Fibroblast of lung (primary cell): ENCODE data around the gene LRCH3. TPM values are rescaled to one million over a fixed set of nuclear protein-coding genes. Genes with fewer than 3 reads are reported as not detected.
"Not testable (repeated sequence)": the region's sequence is repeated elsewhere in the genome, so short reads cannot be mapped to it uniquely, and the experiment has no call there.

Experiments
- DNase-seq, 2 donors: peaks; one replicate each; pipeline versions ENCODE4 v3.0.0 to v3.0.0-alpha.2; 2010; ENCODE audit warnings: low read depth in 2 of 2
- H2AFZ ChIP-seq: 2 replicates; pipeline ENCODE4 v1.5.1; 2012; ENCODE audit warnings: low read length, control low read depth, inconsistent platforms
- H3K27ac ChIP-seq: 2 replicates; pipeline ENCODE4 v1.5.1; 2011; ENCODE audit warnings: low read length, control low read depth; ENCODE audit not compliant: insufficient read depth
- H3K27me3 ChIP-seq: 2 replicates; pipeline ENCODE4 v1.5.1; 2011; ENCODE audit warnings: mild to moderate bottlenecking, low read length; ENCODE audit not compliant: control insufficient read depth, insufficient read depth
- H3K36me3 ChIP-seq: 2 replicates; pipeline ENCODE4 v1.5.1; 2011; ENCODE audit warnings: low read length; ENCODE audit not compliant: control insufficient read depth, insufficient read depth
- H3K4me1 ChIP-seq: 2 replicates; pipeline ENCODE4 v1.5.1; 2011; ENCODE audit warnings: low read length; ENCODE audit not compliant: control insufficient read depth, insufficient read depth; ENCODE audit errors: extremely low read depth
- H3K4me2 ChIP-seq: 2 replicates; pipeline ENCODE4 v1.5.1; 2011; ENCODE audit warnings: low read length, control low read depth; ENCODE audit not compliant: insufficient read depth; ENCODE audit errors: extremely low read depth
- H3K4me3 ChIP-seq, 4 experiments: fragments of 200-600 bp in 1 of 4; sonication (generic) in 1 of 4; replicated peaks in 1 of 4; 2 replicates each; pipeline ENCODE4 v1.5.1; 2011 to 2016; ENCODE audit warnings: low read length in 4 of 4, low read depth in 3 of 4, mild to moderate bottlenecking in 3 of 4, control low read depth in 2 of 4, inconsistent platforms in 1 of 4, mixed read lengths in 1 of 4; ENCODE audit not compliant: insufficient read depth in 1 of 4; ENCODE audit errors: control extremely low read depth in 1 of 4
- H3K79me2 ChIP-seq: 2 replicates; pipeline ENCODE4 v1.5.1; 2012; ENCODE audit warnings: mild to moderate bottlenecking, low read length, inconsistent platforms; ENCODE audit not compliant: control insufficient read depth, insufficient read depth
- H3K9ac ChIP-seq: 2 replicates; pipeline ENCODE4 v1.5.1; 2011; ENCODE audit warnings: mild to moderate bottlenecking, low read length, control low read depth; ENCODE audit not compliant: insufficient read depth
- H3K9me3 ChIP-seq: 2 replicates; pipeline ENCODE4 v1.5.1; 2012; ENCODE audit warnings: low read depth, low read length; ENCODE audit not compliant: control insufficient read depth, insufficient read depth
- H4K20me1 ChIP-seq: 2 replicates; pipeline ENCODE4 v1.5.1; 2011; ENCODE audit warnings: low read length; ENCODE audit not compliant: control insufficient read depth, insufficient read depth; ENCODE audit errors: extremely low read depth
- EZH2 ChIP-seq: IDR thresholded peaks from 2 replicates; pipeline ENCODE4 v1.5.1; 2012; ENCODE audit warnings: low read length, control low read depth, mild to moderate bottlenecking; ENCODE audit errors: missing control alignments
- polyA plus RNA-seq, 2 donors: library from polyadenylated mRNA; depleted of rRNA in 1 of 2; stranded (reverse) in 1 of 2; unstranded in 1 of 2; fragments of >200 nt; gene quantifications; 2 replicates each; pipeline ENCODE4 v1.2.1, GENCODE V29; 2011 to 2012; ENCODE audit warnings: missing spikeins in 1 of 2
- total RNA-seq: library from RNA; depleted of rRNA; stranded (reverse); fragments of >200 nt; gene quantifications from 2 replicates; pipeline ENCODE4 v1.2.1, GENCODE V29; 2014
- TF ChIP-seq, protein P1 (sequence below), 2 donors: IDR thresholded peaks in 1 of 2; conservative IDR thresholded peaks in 1 of 2; 1 replicate in 1 of 2; 2 replicates in 1 of 2; pipeline ENCODE4 v1.5.1; 2011 to 2012; ENCODE audit warnings: low read length in 2 of 2, control low read depth in 1 of 2, inconsistent platforms in 1 of 2, low read depth in 1 of 2, mild to moderate bottlenecking in 1 of 2

LRCH3 gene
- total and polyA plus RNA-seq, 2 donors (not counting 1 experiment from before 2014, with no cell fraction given), result 42.9 to 87.2 TPM

GRCh38 chr3:197907196-197907595 is 116.1 kb downstream of the LRCH3 start:
- Histone ChIP-seq H3K4me2 (no peak overlapping the region), H3K27ac (no peak overlapping the region), H4K20me1 (no peaks in the 10 kb centered on the region), H3K79me2 (no peaks in the 10 kb centered on the region), H3K9me3 (no peaks in the 10 kb centered on the region), H2AFZ (no peak overlapping the region), H3K9ac (no peak overlapping the region), H3K27me3 (no peaks in the 10 kb centered on the region), H3K4me1 (peaks cover 6% of the 10 kb centered on the region), H3K36me3 (no peaks in the 10 kb centered on the region), H3K4me3 (no peak overlapping the region)
- DNase-seq, result no peak
- TF ChIP-seq EZH2, result no peak
- TF ChIP-seq, protein P1, sequence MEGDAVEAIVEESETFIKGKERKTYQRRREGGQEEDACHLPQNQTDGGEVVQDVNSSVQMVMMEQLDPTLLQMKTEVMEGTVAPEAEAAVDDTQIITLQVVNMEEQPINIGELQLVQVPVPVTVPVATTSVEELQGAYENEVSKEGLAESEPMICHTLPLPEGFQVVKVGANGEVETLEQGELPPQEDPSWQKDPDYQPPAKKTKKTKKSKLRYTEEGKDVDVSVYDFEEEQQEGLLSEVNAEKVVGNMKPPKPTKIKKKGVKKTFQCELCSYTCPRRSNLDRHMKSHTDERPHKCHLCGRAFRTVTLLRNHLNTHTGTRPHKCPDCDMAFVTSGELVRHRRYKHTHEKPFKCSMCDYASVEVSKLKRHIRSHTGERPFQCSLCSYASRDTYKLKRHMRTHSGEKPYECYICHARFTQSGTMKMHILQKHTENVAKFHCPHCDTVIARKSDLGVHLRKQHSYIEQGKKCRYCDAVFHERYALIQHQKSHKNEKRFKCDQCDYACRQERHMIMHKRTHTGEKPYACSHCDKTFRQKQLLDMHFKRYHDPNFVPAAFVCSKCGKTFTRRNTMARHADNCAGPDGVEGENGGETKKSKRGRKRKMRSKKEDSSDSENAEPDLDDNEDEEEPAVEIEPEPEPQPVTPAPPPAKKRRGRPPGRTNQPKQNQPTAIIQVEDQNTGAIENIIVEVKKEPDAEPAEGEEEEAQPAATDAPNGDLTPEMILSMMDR (conservative IDR thresholded peaks at IDR 0.05 in 1 of 2, IDR thresholded peaks at IDR 0.05 in 1 of 2; ENCODE audit: low read depth in 1 of 2, low read length in 2 of 2), result no peak

- not testable (repeated sequence) for H2AFZ ChIP-seq, H3K27ac ChIP-seq, H4K20me1 ChIP-seq, H3K4me3 ChIP-seq, H3K4me1 ChIP-seq, H3K79me2 ChIP-seq, H3K27me3 ChIP-seq, H3K36me3 ChIP-seq, H3K9ac ChIP-seq, H3K9me3 ChIP-seq, H3K4me2 ChIP-seq
- DNase-seq, result peak in 1 of 2 donors; percentile 55
Measured at GRCh38 chr3:197908550-197908949, 117.5 kb downstream of the LRCH3 start.

GRCh38 chr3:197908957-197909701 is 118.1 kb downstream of the LRCH3 start:
- no peaks in the 10 kb centered on the region for H4K20me1 ChIP-seq
- no peak overlapping the region for H3K4me2 ChIP-seq
- no peak overlapping the region for H3K4me3 ChIP-seq
- H3K36me3 ChIP-seq, result no peaks in the 10 kb centered on the region
- peaks cover 6% of the 10 kb centered on the region for H3K4me1 ChIP-seq
- no peaks in the 10 kb centered on the region for H3K79me2 ChIP-seq
- no peaks in the 10 kb centered on the region for H3K9me3 ChIP-seq
- no peak overlapping the region for H3K9ac ChIP-seq
- H3K27me3 ChIP-seq, result no peaks in the 10 kb centered on the region
- no peak overlapping the region for H3K27ac ChIP-seq
- H2AFZ ChIP-seq, result no peak overlapping the region
- DNase-seq, result no peak
- TF ChIP-seq, protein P1 (conservative IDR thresholded peaks at IDR 0.05 in 1 of 2, IDR thresholded peaks at IDR 0.05 in 1 of 2; ENCODE audit: low read depth in 1 of 2, low read length in 2 of 2), result no peak
- no peak for TF ChIP-seq EZH2
